Measurements from ENCODE around the gene MRPL43.

DNA sequence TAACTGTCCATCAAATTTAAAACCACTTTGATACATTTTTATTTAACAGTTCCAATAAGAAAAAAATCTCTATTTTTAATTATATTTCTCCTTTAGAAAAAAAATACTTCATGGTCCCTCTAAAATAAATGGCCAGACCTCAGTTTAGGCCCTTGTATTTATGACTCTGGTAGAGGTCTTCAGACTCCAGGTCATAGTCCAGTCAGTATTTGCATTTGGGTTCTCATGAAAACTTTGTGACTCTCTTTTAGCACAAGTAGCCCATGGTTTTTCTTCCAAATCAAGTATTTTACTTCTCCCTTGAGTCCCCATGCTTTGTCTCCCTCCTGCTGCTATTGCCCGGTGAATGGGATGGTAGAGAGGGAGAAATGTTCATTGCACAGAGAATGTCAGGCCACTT, 23.5 kb downstream of the MRPL43 start:
- TF ChIP-seq, protein P1, sequence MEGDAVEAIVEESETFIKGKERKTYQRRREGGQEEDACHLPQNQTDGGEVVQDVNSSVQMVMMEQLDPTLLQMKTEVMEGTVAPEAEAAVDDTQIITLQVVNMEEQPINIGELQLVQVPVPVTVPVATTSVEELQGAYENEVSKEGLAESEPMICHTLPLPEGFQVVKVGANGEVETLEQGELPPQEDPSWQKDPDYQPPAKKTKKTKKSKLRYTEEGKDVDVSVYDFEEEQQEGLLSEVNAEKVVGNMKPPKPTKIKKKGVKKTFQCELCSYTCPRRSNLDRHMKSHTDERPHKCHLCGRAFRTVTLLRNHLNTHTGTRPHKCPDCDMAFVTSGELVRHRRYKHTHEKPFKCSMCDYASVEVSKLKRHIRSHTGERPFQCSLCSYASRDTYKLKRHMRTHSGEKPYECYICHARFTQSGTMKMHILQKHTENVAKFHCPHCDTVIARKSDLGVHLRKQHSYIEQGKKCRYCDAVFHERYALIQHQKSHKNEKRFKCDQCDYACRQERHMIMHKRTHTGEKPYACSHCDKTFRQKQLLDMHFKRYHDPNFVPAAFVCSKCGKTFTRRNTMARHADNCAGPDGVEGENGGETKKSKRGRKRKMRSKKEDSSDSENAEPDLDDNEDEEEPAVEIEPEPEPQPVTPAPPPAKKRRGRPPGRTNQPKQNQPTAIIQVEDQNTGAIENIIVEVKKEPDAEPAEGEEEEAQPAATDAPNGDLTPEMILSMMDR (IDR thresholded peaks at IDR 0.05 in 8 of 11, conservative IDR thresholded peaks at IDR 0.05 in 3 of 11), result no peak
- TF ChIP-seq POLR2AphosphoS5 (IDR thresholded peaks at IDR 0.05) (no peak), POLR2A (IDR thresholded peaks at IDR 0.05) (no peak)
